GM03348 (cell line): Measurements from ENCODE around the gene HOXD9.
A peak's percentile ranks its signal among the peaks of the same experiment; 100 is the strongest.

Source experiments
- DNase-seq: peaks from one replicate; pipeline ENCODE4 v3.0.0; 2012; ENCODE audit warnings: low spot score

Gene HOXD9

DNA sequence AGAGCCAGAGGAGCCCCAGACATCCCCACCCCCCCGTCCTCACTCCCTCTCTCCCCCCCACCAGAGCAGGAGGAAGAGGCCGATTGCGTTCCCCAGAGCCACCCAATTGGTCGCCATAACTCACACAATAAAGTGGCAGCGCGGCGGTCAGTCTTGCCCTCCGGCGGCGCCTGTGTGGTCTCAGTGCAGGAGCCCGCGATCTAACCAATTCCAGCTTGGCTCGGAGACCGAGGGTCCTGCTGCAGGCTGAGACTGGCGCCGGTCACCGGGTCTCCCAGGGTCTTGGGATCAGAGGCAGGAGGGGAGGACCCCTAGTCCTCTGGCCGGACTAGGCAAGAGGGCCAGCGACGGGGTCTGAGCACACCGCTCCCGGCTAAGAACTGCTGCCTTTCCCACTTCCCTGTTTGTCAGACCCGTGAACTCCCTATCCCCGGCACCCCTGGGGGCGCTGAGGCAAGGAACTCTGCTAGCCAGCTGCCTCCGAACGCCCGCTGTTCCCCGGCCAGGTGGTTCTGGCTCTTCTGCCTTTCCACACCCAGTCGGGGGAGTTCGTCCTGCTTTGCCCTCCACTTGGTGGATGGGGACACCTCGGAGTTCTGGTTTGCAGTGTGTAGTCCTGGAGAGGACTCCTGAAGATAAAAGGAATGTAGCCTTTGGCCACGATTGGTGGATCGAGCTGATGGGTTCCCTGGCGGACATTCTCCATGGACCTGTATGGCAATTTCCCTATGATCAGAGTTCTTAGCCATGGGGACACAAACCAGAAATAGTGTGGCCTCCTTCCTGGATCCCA, 24.0 kb upstream of the HOXD9 start:
- DNase-seq = no peak

- DNase-seq = no peak
These were observed 23.3 kb upstream of the HOXD9 start for GRCh38 chr2:176099159-176099727.

DNA sequence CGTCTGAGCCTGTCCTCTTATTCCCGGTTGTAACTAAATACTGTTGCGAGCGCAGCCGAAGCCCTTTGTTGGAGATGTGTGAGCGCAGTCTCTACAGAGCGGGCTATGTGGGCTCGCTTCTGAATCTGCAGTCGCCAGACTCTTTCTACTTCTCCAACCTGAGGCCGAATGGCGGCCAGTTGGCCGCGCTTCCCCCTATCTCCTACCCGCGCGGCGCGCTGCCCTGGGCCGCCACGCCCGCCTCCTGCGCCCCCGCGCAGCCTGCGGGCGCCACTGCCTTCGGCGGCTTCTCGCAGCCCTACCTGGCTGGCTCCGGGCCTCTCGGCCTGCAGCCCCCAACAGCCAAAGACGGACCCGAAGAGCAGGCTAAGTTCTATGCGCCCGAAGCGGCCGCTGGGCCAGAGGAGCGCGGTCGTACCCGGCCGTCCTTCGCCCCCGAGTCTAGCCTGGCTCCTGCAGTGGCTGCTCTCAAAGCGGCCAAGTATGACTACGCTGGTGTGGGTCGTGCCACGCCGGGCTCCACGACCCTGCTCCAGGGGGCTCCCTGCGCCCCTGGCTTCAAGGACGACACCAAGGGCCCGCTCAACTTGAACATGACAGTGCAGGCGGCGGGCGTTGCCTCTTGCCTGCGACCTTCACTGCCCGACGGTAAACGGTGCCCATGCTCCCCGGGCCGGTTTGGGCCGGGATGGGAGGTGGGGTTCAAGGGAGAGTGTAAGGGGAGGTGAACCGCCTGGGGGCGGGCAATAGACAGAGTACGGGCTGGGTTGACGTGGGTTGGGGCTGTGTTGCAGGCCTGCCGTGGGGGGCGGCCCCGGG, 22.6 kb upstream of the HOXD9 start, which contains the start of gene HOXD12:
Gene HOXD12 (plus strand): TSS at position 68 of the 819 bp plus-strand sequence. CDS start 7 bp downstream, at position 75.
- no peak for DNase-seq

DNA sequence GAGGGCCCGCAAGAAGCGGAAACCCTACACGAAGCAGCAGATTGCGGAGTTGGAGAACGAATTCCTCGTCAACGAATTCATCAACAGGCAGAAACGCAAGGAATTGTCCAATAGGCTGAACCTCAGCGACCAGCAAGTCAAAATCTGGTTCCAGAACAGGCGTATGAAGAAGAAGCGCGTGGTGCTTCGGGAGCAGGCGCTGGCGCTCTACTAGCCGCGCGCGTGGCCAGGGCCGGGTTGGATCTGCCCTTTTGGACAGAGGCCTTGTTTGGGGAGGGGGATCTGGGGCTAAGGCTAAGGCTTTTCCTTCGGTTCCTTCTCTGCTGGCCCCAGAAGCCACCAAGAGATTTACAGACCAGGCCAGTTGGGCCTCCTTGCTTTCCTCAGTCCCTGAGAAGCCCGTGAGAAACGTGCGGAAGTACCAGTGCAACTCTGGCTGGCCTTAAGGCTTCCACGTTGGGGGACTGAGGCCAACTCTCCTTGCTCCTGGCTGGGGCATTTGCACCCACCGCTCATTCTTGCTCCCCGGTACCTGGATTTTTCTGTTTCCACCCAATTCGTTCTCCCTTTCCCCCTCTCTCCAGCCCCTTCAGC, 21.9 kb upstream of the HOXD9 start:
- no peak for DNase-seq

DNA sequence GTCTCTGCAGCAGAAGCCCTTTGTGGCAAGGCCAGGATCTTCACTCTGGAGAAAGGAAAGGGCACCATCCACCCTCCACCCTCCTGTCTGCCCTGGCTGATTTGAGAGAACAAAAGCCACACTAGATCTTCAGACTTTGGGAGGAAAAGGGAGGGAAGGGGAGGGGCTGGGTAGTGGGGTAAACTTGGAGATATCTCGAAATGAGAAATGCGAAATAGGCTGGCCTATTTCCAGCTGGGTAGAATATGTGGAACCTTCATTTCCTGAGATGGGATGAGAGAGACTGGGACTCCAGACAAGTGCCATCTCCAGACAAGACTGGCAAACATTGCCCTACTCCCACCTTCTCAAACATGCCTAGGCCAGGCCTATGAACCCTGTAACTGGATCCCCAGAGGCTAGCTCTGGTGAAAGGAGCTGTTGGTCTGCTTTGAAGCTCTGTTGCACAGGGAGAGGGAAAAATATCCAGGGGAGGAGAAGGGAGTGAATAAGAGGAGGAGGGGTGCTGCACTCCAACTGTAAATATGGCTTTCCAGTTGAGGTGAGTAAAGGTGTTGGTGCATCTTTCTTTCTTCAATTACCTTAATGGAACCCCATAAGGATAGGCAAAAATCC, 21.2 kb upstream of the HOXD9 start:
- DNase-seq = no peak

DNA sequence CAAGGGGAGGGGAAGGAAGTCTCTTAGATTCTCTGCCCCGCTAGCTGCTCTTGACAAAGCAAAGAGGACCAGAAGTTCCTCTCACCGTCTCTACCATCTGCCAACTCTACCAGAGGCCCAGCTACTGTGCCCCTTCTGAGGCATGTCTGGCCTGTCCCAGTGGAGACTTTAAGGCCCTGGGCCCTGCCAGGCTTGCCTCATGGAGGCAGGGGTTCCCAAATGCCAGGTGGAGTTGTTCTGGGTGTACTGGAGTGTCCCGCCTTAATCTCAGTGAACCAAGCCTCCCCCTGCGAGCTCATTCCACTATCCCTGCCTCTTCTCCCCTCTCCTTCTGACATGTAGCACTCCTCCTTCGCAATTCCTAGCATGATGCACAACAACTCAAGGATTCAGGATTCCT, 20.7 kb upstream of the HOXD9 start:
- no peak for DNase-seq

- no peak for DNase-seq
These were observed 20.1 kb upstream of the HOXD9 start for GRCh38 chr2:176102309-176102866.

DNA sequence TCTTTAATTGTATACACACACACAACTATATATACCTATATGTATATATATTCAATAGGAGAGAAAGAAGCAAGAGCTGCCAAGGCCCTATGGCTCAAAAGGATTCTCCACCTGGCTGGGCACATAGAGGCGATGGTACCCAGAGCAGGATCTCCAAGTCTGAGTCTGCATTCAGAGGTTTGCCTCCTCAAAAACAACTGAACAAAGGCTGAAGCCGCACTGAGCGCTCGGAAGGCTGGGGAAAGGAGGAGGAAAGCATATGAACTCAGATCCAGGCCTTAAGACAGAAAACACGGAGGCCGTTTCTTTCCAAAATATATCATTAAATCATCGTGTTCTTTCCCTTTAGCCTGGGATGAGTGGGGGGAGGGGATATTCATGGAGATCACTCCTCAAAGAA, 19.3 kb upstream of the HOXD9 start:
- DNase-seq = no peak

DNA sequence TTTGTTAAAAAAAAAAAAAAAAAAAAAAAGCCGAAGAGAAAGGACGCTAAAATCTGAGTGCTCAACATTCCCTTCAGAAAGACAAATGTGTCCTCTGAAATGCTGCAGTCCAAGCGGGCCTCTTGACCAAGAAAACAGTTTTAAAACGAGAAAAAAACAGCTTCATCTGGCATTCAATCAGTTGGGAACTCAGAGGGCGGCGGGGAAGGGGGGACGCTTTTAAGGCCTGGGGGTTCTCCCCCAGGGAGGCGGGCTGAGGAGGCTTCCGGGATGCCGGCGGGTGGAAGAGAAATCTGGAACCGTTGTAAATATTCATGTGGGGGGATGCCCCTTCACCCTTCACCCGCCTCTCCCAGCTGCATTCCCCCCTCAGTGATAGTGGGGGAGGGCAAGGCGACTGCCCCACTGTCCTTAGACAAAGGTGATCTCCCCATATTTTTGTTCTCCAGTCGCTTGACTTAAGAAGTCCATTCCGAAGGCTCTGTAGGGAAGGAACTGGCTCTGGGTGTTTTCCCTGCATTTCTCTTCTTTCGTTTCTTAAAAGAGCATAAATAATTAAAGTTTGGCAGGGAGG, 18.7 kb upstream of the HOXD9 start:
- no peak for DNase-seq

- peak; percentile 68 for DNase-seq
These were observed 18.0 kb upstream of the HOXD9 start for GRCh38 chr2:176104316-176105077.

DNA sequence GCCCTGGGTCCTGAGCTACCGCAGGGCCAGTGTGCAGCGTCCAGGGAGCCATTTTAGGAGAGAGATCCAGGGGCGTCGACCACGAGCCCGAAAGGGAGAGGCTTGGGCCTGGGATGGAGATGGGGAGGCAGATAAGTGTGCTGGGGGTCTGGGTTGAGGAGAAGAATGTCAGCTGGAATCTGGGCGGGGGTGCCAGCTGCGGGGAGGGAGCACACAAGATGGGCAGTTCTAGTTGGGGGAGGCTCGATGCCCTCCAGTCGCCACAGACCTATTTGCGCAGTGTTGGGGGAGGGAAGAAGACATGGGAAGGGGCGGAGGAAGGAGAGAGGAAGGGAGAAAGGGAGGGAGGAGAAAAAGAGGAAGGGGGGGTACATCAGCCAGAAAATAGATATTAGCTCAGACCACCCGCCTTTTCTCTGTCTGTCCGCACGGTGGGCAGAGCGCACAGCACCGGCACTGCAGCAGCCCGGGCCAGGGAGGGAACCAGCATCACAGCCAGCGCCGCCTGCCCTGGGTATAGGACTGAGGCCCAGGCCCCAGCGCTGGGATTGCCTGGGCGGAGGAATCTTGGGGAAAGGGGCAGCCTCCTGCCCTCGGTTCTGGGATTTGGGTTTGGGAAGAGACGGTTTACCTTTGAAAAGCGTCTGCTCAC, 17.3 kb upstream of the HOXD9 start:
- DNase-seq = no peak

DNA sequence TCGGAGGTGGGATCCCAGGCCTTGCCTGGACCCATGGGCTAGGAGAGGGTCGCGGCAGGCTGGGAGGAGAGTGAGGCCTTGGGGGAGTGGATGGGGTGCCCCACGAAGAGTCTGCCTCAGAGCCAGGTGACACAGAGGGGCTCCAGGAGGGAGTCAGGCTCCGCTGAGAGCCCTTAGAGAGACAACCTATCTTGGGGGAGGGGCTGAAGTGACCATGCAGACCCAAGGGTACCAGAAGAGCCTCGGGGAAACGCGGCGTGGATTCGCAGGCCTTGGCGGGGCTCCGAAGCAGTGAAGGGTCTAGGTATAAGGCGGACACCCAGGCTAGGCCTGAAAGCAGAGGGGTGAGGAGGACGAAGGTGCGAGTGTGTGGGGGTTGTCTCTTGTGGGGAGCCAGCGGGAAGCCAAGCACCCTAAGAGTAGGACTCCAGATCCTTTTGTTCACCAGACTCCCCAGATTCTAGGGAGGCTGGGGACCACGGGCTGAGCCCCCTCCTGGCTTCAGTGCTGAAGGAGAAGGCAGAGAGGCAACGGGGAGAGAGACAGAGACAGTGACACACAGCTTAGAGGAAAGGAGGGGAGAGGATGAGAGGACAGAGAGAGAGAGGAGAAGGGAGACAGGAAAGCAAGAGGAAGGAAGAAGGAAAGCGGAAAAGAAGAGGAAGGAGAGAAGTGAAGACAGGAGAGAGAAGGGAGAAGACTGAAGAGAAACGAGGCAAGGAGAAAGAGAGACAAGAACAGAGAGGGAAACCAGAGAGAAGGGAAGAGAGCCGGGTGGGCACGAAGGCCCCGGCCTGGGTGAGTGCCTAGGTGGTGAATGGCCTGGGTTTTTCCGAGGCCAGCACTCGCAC, 16.6 kb upstream of the HOXD9 start:
- DNase-seq = no peak

GRCh38 chr2:176106581-176107539, 15.7 kb upstream of the HOXD9 start, which contains the start of gene HOXD11:
Gene HOXD11 (plus strand): TSS chr2:176107280. CDS start chr2:176107356, 76 bp downstream.
- DNase-seq = no peak

- DNase-seq = no peak
These were observed 14.8 kb upstream of the HOXD9 start for GRCh38 chr2:176107731-176108181.

DNA sequence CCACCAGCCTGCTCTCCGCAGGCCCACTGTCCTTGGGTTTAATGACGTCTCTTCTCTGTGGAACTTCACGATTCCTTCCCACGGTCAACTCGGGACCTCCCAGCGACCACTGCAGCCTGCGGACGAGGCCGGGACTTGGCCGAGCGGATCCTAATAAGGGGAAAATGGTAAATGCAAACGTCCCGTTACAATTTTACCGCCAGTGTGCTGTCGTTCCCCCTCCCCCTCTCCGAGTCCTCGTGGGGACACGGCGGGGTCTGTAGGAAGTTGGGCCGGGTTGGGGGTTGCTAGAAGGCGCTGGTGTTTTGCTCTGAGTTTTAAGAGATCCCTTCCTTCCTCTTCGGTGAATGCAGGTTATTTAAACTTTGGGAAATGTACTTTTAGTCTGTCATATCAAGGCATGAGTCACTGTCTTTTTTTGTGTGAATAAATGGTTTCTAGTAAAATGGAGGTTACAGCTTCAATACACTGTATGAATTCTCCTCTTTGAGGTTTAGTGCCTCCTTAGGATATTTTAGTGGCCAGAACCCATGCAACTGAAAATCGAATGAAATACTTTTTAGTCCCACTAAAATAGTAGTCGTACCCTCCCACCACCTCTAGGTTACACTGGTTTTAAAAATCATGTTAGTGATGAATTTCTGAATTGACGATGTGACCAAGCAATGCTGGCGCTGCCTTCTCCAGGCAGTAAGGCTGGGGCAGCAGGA, 13.2 kb upstream of the HOXD9 start:
- no peak for DNase-seq

DNA sequence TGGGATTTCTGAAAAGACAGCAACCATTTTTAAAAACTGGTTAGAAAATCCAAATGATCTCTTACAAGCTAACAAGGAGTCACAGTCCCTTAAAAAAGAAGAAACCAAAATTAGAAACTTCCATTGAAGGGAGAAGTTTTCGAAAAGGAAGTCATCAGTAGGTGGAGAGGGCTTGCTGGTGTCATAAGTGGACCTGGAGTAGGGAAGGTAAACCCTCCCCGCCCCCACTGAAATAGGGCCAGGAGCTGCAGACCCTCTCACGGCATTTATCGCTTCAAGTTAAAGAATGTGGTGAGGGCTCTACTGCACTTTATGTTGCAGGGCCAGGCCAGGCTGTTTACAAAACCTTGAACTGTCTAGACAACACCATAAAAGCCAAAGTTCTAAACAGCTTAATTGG, 12.6 kb upstream of the HOXD9 start:
- DNase-seq = no peak
